Measurements from ENCODE around the gene STK38.
A peak's percentile ranks its signal among the peaks of the same experiment; 100 is the strongest.
"Not testable (repeated sequence)": the region's sequence is repeated elsewhere in the genome, so short reads cannot be mapped to it uniquely, and the experiment has no call there.

Gene STK38

GRCh38 chr6:36546920-36547645, at the start of gene STK38:
Gene STK38 (minus strand): TSS chr6:36547479. CDS start chr6:36540202, 7,277 bp downstream.
- DNase-seq = peak; percentile 93 to 97 (median 96)

GRCh38 chr6:36596356-36596755, 49.1 kb upstream of the STK38 start:
- no peak for DNase-seq

DNA sequence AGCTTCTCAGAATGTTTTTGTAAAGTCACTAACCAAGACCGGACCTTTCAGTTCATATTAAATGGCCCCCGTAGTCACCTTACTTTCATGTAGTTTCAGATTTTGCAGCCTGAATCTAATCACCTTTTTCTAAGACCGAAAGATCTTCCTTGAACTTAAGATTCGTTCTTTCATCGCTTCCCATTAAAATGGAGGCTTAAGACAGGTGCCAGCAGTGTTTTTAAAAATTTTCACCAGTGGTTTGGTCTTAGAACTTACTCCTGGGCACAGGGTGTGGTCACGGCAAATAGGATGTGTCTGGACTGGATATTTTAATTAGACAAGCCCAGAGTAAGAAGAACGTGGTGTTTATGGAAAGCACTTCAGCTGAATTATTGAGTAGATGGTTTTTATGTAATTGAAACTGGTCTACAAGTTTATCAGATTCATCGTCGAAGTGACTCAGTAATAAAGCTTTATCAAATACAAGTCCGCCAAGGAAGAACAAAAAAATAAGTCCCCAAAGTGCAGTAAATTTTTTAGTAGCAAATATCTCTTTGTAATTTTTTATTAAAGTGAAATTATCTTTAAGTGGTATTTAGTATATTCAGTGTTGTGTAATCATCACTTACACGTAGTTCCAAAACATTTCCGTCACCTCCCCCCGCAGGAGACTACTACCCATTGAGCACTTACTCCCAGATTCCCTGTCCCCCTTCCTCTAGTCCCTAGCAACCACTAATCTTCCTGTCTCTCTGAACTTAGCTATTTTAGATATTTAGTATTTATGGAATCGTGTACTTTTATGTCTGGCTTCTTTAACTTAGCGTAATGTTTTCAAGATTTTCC, 47.8 kb upstream of the STK38 start:
- DNase-seq = peak; percentile 62 to 67 (median 63)

DNA sequence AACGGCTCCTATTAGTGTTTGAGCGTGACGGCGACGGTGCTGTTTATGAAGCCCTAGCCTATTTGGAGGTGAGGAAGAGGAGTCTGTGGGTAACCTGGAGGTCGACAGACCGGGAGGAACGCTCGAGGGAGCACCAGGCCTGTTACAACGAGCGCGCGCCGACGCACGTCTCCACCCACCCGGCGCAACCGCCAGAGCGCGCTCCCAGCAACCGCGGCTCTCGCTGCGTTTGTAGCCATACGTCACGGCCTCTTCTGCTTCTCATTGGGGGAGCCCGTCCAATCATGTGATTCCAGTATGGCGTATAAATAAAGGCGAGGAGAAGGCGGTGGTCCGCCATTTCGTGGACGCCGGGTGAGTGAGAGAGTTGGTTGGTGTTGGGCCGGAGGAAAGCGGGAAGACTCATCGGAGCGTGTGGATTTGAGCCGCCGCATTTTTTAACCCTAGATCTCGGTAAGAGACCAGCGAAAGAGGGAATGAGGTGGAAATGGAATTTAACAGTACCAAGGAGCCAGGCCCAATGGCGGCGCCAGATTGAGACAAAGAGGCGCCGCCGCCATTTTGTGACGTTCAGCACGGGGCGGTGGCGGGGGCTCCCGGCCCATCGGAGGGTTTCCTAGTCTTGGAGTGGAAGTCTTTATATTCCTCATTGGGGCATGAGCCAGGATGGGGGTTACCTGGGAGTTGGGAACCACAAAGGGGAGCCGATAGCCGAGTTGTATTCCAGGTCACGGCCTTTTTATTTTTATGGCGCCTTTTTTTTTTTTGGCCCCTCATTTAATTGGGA, 46.9 kb upstream of the STK38 start, which contains the start of gene SRSF3:
Gene SRSF3, plus strand, starts transcription at position 334 of the 787 bp plus-strand sequence. CDS start 2,401 bp downstream, outside the sequence.
- peak; percentile 98 to 100 (median 99) for DNase-seq

DNA sequence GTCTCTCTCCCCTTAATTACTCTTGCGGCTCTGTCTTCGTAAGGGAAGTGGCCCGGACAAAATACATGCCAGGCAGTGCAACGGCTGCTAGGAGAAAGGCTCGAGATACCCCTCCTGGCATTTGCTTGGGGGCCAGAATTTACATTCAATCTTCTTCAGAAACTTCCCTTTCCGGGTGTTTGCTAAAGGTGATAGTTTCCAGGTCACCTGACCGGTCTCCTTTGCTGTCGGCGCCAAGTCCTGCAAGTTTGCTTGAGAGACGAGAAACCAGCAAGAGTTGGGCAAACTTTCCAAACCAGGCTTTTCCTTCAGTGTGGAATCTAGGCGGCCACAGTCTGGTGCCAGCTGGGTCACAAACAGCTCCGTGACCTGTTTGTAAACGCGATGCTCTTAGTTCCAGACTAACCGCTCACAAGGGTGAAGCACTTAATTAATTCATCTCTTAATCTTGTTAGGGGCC, 46.3 kb upstream of the STK38 start:
- DNase-seq = peak; percentile 49 to 60 (median 54)

GRCh38 chr6:36592221-36592655, 45.0 kb upstream of the STK38 start:
- no peak for DNase-seq

DNA sequence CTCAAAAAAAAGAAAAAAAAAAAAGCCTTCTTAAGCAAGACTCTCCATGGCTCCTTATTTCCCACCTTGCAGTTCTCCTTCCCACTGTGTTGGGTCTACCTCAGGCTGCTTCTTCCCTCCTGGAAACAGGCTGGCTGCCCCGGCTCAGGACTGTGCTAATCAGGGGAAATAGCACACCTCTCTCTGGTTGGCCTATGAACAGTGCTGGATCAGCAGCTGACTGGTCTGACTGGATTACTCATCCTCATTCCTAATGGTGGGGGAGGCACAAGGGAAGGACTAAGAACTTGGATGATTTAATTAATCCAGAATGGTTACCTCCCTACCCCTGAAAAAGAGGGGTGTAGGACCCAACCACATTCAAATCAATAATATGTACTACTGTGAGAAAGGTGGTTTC, 43.0 kb upstream of the STK38 start:
- DNase-seq = peak; percentile 54 to 62 (median 61)

DNA sequence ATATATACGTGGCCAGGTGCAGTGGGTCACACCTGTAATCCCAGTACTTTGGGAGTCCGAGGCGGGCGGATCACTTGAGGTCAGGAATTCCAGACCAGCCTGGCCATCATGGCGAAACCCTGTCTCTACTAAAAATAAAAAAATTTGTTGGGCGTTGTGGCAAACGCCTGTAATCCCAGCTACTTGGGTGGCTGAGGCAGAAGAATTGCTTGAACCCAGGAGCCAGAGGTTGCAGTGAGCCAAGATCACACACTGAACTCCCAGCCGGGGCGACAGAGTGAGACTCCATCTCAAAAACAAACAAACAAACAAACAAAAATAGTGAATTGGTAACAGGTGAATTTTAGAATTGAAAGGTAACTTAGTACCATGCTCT, 41.7 kb upstream of the STK38 start:
- DNase-seq = not testable (repeated sequence)

- DNase-seq = no peak
These were observed 39.3 kb upstream of the STK38 start for GRCh38 chr6:36586606-36587005.

GRCh38 chr6:36581716-36582115, 34.4 kb upstream of the STK38 start:
- DNase-seq = no peak

DNA sequence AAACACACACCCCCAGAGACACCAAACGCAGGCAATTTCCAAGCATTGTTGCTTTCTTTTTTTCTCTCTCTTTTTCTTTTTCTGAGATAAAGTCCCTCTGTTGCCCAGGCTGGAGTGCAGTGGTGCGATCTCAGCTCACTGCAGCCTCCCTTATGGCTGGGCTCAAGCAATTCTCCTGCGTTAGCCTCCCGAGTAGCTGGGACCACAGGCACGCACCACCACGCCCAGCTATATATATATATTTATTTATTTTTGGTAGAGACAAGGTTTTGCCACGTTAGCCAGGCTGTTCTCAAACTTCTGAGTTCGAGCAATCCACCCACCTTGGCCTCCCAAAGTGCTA, 32.9 kb upstream of the STK38 start:
- DNase-seq = no peak

GRCh38 chr6:36578431-36578830, 31.2 kb upstream of the STK38 start:
- DNase-seq = no peak

DNA sequence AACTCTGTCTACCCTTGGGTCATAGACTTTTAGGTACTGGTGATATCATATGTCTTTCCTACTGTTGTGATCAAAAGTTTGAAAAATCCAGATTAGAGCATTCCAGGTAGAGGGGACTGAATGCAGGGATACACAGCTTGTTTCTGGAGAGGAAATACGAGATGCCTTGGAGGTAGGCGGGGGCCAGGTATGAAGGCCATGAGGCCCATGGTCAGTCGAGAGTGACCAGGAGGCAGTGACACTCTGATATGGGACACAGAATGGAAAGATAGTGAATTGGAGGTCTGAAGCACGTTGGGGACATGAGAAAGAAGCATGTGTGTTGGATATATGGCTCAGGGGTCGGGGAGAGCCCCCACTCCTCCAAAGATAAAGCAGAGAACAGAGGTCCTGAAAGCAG, 30.8 kb upstream of the STK38 start:
- no peak for DNase-seq

DNA sequence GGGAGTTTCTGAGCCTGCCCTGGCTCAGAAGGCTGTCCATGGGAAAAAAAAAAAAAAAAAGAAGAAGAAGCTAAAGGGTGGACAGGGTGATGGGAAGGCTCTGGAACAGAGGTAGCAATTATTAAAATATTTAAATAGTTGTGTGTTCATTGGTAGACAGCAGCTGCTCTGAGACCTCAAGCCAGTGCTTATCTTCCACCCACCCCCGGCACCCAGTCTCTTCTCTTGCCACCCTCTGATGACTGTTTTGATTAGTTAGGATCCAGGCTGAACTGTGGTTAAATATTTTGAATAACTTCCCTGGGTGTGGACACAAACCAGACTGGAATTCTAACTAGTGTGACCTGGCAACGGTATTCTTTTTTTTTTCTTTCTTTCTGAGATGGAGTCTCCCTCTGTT, 30.0 kb upstream of the STK38 start:
- no peak for DNase-seq

DNA sequence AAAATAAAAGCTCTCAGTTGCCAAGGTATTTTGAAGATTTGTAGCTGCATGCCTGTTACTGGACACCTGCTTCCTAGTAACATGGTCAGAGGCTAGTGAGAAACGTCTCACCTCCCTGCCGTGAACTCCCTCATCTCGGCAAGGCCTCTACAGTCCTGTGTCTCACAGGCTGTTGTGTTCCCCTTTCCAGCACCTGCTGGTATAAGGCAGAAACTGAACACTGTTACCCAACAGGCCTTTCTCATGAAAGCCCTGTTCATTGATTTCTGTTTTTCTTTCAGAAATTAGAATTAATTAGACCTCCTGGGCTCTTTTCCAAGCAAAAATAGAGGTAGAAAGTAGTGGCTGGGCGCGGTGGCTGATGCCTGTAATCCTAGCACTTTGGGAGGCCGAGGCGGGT, 29.3 kb upstream of the STK38 start:
- no peak for DNase-seq

GRCh38 chr6:36574679-36575078, 27.4 kb upstream of the STK38 start:
- no peak for DNase-seq

- DNase-seq = peak in 1 of 3 donors; percentile 41
These were observed 25.4 kb upstream of the STK38 start for GRCh38 chr6:36572353-36573311.

- DNase-seq = no peak
These were observed 24.1 kb upstream of the STK38 start for GRCh38 chr6:36571122-36572043.

- peak in 1 of 3 donors; percentile 17 for DNase-seq
These were observed 23.0 kb upstream of the STK38 start for GRCh38 chr6:36570264-36570663.

DNA sequence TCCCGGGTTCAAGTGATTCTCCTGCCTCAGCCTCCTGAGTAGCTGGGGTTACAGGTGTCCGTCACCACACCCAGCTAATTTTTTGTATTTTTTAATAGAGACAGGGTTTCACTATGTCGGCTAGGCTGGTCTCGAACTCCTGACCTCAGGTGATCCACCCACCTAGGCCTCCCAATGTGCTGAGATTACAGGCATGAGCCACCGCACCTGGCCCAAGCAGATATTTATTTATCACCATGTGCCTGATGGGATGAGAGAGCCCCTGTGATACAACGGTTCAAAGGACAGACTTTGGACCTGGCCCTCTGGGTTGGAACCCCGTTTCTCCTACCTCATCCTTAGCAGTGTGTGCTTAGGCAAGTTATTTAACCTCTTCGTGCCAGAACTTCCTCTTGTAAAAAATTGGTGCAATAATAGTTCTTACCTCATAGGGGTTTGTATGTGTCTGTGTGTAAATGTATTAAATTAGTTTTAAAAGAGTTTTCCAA, 19.2 kb upstream of the STK38 start:
- no peak for DNase-seq

DNA sequence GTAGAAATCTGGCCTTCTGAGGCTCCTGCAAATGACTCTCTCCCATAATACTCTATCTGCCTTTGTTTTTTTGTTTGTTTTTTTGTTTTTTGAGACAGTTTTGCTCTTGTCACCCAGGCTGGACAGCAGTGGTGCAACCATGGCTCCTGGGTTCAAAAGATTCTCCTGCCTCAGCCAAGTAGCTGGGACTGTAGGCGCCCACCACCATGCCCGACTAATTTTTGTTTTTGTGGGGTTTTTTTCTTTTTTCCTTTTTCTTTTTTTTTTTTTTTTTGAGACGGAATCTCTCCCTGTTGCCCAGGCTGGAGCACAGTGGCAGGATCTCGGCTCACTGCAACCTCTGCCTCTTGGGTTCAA, 16.6 kb upstream of the STK38 start:
- no peak for DNase-seq

All from suppressor macrophage treated with lipopolysaccharide for 1 hour (primary cell).